Smooth muscle cell (in vitro differentiated cells): Measurements from ENCODE around the gene SHISA5. TPM values are rescaled to one million over a fixed set of nuclear protein-coding genes. Genes with fewer than 3 reads are reported as not detected.

Source experiments
- DNase-seq: peaks from one replicate; lab custom pipeline; 2025; ENCODE audit not compliant: unreplicated experiment; lab: John Stamatoyannopoulos, UW
- H2AFZ ChIP-seq: fragments of 200-600 bp; sonication (generic); 2 replicates; pipeline ENCODE4 v1.6.0; 2016; ENCODE audit warnings: antibody characterized with exemption, low read depth, mild to moderate bottlenecking
- H3F3A ChIP-seq: fragments of 200-600 bp; sonication (generic); 2 replicates; pipeline ENCODE4 v1.6.0; 2017; ENCODE audit warnings: antibody characterized with exemption, low read depth
- H3K27ac ChIP-seq: fragments of 200-600 bp; sonication (generic); 2 replicates; pipeline ENCODE4 v1.5.1; 2016; ENCODE audit warnings: low read depth, mild to moderate bottlenecking
- H3K27me3 ChIP-seq: fragments of 200-600 bp; sonication (generic); 2 replicates; pipeline ENCODE4 v1.6.1; 2016; ENCODE audit warnings: low read depth, mild to moderate bottlenecking
- H3K36me3 ChIP-seq: fragments of 200-600 bp; sonication (generic); 2 replicates; pipeline ENCODE4 v1.5.1; 2016; ENCODE audit warnings: low read depth
- H3K4me1 ChIP-seq: fragments of 200-600 bp; sonication (generic); 2 replicates; pipeline ENCODE4 v1.5.1; 2016; ENCODE audit warnings: low read depth
- H3K4me2 ChIP-seq: fragments of 200-600 bp; sonication (generic); 2 replicates; pipeline ENCODE4 v1.6.0; 2016; ENCODE audit warnings: mild to moderate bottlenecking
- H3K4me3 ChIP-seq: fragments of 200-600 bp; sonication (generic); 2 replicates; pipeline ENCODE4 v1.5.1; 2016; ENCODE audit warnings: mild to moderate bottlenecking
- H3K79me2 ChIP-seq: fragments of 200-600 bp; sonication (generic); 2 replicates; pipeline ENCODE4 v1.6.0; 2016; ENCODE audit warnings: low read depth, mild to moderate bottlenecking
- H3K9ac ChIP-seq: fragments of 200-600 bp; sonication (generic); 2 replicates; pipeline ENCODE4 v1.6.0; 2016; ENCODE audit warnings: low read depth
- H3K9me3 ChIP-seq: fragments of 200-600 bp; sonication (generic); replicated peaks from 2 replicates; pipeline ENCODE4 v1.5.1; 2016; ENCODE audit warnings: low read depth
- H4K20me1 ChIP-seq: fragments of 200-600 bp; sonication (generic); 2 replicates; pipeline ENCODE4 v1.6.0; 2016; ENCODE audit warnings: low read depth
- CTCF ChIP-seq: fragments of 200-600 bp; sonication (generic); IDR thresholded peaks from 2 replicates; pipeline ENCODE4 v1.5.1; 2017; ENCODE audit warnings: borderline replicate concordance, mild to moderate bottlenecking, antibody characterized with exemption; ENCODE audit not compliant: insufficient read depth, poor library complexity, severe bottlenecking
- WGBS: methylation state at CpG from one replicate; pipeline ENCODE4 v1.1.7; 2016; ENCODE audit warnings: low lambda C conversion rate; 5-methylcytosine and 5-hydroxymethylcytosine counted together
- polyA plus RNA-seq: library from polyadenylated mRNA; unstranded; fragments of >200 nt; fragmentation: Nextera tagmentation; extraction: Ambion mirVana; gene quantifications from 2 replicates; pipeline ENCODE4 v1.2.1, GENCODE V29; 2016
- total RNA-seq: library from RNA; depleted of rRNA; stranded (reverse); fragments of >200 nt; gene quantifications from 2 replicates; pipeline ENCODE4 v1.2.3, GENCODE V29; 2014

Gene SHISA5
- total and polyA plus RNA-seq, 2 experiments from 2014 or later: 124 to 333 TPM

- Histone ChIP-seq H4K20me1 (no peaks in the 10 kb centered on the region), H3K4me1 (no peaks in the 10 kb centered on the region), H3K27me3 (no peaks in the 10 kb centered on the region), H2AFZ (no peak overlapping the region), H3K4me2 (no peak overlapping the region), H3K79me2 (no peaks in the 10 kb centered on the region), H3K9ac (no peak overlapping the region), H3K36me3 (no peaks in the 10 kb centered on the region), H3F3A (no peaks in the 10 kb centered on the region), H3K4me3 (no peak overlapping the region), H3K27ac (no peak overlapping the region), H3K9me3 (no peaks in the 10 kb centered on the region)
- no peak for TF ChIP-seq CTCF
- DNase-seq: no peak
- 100% methylated on average over 3 of the region's 3 CpGs for WGBS
These were observed 43.5 kb downstream of the SHISA5 start for GRCh38 chr3:48460517-48460902.

GRCh38 chr3:48459773-48460516 lies 44.0 kb downstream of the SHISA5 start:
- no peak for TF ChIP-seq CTCF
- Histone ChIP-seq H3K27me3 (no peaks in the 10 kb centered on the region), H3K9ac (no peak overlapping the region), H3K79me2 (no peaks in the 10 kb centered on the region), H3K4me3 (no peak overlapping the region), H3K9me3 (no peaks in the 10 kb centered on the region), H3F3A (no peaks in the 10 kb centered on the region), H4K20me1 (no peaks in the 10 kb centered on the region), H3K27ac (no peak overlapping the region), H3K4me2 (no peak overlapping the region), H3K36me3 (no peaks in the 10 kb centered on the region), H2AFZ (no peak overlapping the region), H3K4me1 (no peaks in the 10 kb centered on the region)
- 95% methylated on average over 7 of the region's 7 CpGs for WGBS
- DNase-seq: no peak

- H3K36me3 ChIP-seq: no peaks in the 10 kb centered on the region
- H3K4me1 ChIP-seq: no peaks in the 10 kb centered on the region
- no peak overlapping the region for H3K27ac ChIP-seq
- H3K9me3 ChIP-seq: no peaks in the 10 kb centered on the region
- no peak overlapping the region for H3K9ac ChIP-seq
- no peaks in the 10 kb centered on the region for H3K27me3 ChIP-seq
- H3F3A ChIP-seq: no peaks in the 10 kb centered on the region
- no peak overlapping the region for H2AFZ ChIP-seq
- DNase-seq: no peak
- no peaks in the 10 kb centered on the region for H3K79me2 ChIP-seq
- no peak overlapping the region for H3K4me3 ChIP-seq
- H4K20me1 ChIP-seq: no peaks in the 10 kb centered on the region
- 74% methylated on average over 3 of the region's 3 CpGs for whole genome bisulfite sequencing
- no peak overlapping the region for H3K4me2 ChIP-seq
- TF ChIP-seq CTCF: no peak
These were observed 44.6 kb downstream of the SHISA5 start for GRCh38 chr3:48459331-48459730.

- H3K27me3 ChIP-seq: no peaks in the 10 kb centered on the region
- H3K79me2 ChIP-seq: no peaks in the 10 kb centered on the region
- WGBS: 100% methylated on average over 1 of the region's 1 CpG
- no peaks in the 10 kb centered on the region for H3K36me3 ChIP-seq
- no peak overlapping the region for H3K9ac ChIP-seq
- DNase-seq: no peak
- no peak overlapping the region for H3K27ac ChIP-seq
- no peaks in the 10 kb centered on the region for H4K20me1 ChIP-seq
- no peaks in the 10 kb centered on the region for H3F3A ChIP-seq
- H3K9me3 ChIP-seq: no peaks in the 10 kb centered on the region
- H3K4me2 ChIP-seq: no peak overlapping the region
- no peak overlapping the region for H3K4me3 ChIP-seq
- no peak overlapping the region for H2AFZ ChIP-seq
- no peak for TF ChIP-seq CTCF
- H3K4me1 ChIP-seq: no peaks in the 10 kb centered on the region
These were observed 47.5 kb downstream of the SHISA5 start for GRCh38 chr3:48456456-48456855.
